HepG2 (cell line): ENCODE data around the gene SCAI. TPM values are rescaled to one million over a fixed set of nuclear protein-coding genes. Genes with fewer than 3 reads are reported as not detected.
A peak's percentile ranks its signal among the peaks of the same experiment; 100 is the strongest.

Experiments used
- ELF3 ChIP-seq: IDR thresholded peaks from 2 replicates; pipeline ENCODE4 v1.6.1; 2016; ENCODE audit warnings: missing genetic modification reagents, missing compliant biosample characterization
- ETV6 ChIP-seq: sonication (generic); formaldehyde crosslinking; conservative IDR thresholded peaks from 2 replicates; pipeline ENCODE4 v1.4.0; 2020; ENCODE audit warnings: missing genetic modification reagents
- FOXP4 ChIP-seq: sonication (generic); formaldehyde crosslinking; IDR thresholded peaks from 2 replicates; pipeline ENCODE4 v1.4.0; 2020; ENCODE audit warnings: missing genetic modification reagents
- ISL2 ChIP-seq: sonication (generic); formaldehyde crosslinking; IDR thresholded peaks from 2 replicates; pipeline ENCODE4 v1.5.0; 2020; ENCODE audit warnings: missing genetic modification reagents
- LRRFIP1 ChIP-seq: sonication (generic); formaldehyde crosslinking; conservative IDR thresholded peaks from 2 replicates; pipeline ENCODE4 v1.4.0; 2020; ENCODE audit warnings: missing genetic modification reagents
- PBX3 ChIP-seq: sonication (generic); formaldehyde crosslinking; IDR thresholded peaks from 2 replicates; pipeline ENCODE4 v1.8.1; 2023; ENCODE audit warnings: missing genetic modification reagents, inconsistent platforms, borderline replicate concordance
- REPIN1 ChIP-seq: sonication (generic); formaldehyde crosslinking; IDR thresholded peaks from 2 replicates; pipeline ENCODE4 v1.8.0; 2022; ENCODE audit warnings: missing genetic modification reagents, low read depth, mild to moderate bottlenecking, borderline replicate concordance
- SCMH1 ChIP-seq: sonication (generic); formaldehyde crosslinking; IDR thresholded peaks from 2 replicates; pipeline ENCODE4 v1.9.0; 2021; ENCODE audit warnings: missing genetic modification reagents, mild to moderate bottlenecking, borderline replicate concordance
- TSC22D2 ChIP-seq: sonication (generic); formaldehyde crosslinking; IDR thresholded peaks from 2 replicates; pipeline ENCODE4 v1.5.1; 2020; ENCODE audit warnings: missing genetic modification reagents, mild to moderate bottlenecking, borderline replicate concordance
- ZBTB40 ChIP-seq, 2 experiments: fragments of 450-650 bp in 1 of 2; sonication (generic) in 1 of 2; formaldehyde crosslinking in 1 of 2; IDR thresholded peaks; 2 replicates each; pipeline versions ENCODE4 v1.6.1 to v1.8.0; 2016 to 2022; ENCODE audit warnings: antibody characterized with exemption in 1 of 2, mild to moderate bottlenecking in 1 of 2, missing genetic modification reagents in 1 of 2
- ZFP37 ChIP-seq: sonication (generic); formaldehyde crosslinking; IDR thresholded peaks from 2 replicates; pipeline ENCODE4 v1.4.0; 2020; ENCODE audit warnings: missing genetic modification reagents, borderline replicate concordance
- ZFYVE20 ChIP-seq: sonication (generic); formaldehyde crosslinking; IDR thresholded peaks from 2 replicates; pipeline ENCODE4 v1.8.0; 2023; ENCODE audit warnings: low read depth, mild to moderate bottlenecking, moderate library complexity, missing genetic modification reagents, borderline replicate concordance
- ZNF235 ChIP-seq: sonication (generic); formaldehyde crosslinking; IDR thresholded peaks from 2 replicates; pipeline ENCODE4 v1.8.1; 2023; ENCODE audit warnings: mild to moderate bottlenecking, missing genetic modification reagents, borderline replicate concordance
- ZNF709 ChIP-seq: sonication (generic); formaldehyde crosslinking; IDR thresholded peaks from 2 replicates; pipeline ENCODE4 v1.5.0; 2020; ENCODE audit warnings: mild to moderate bottlenecking, missing genetic modification reagents
- ZNF747 ChIP-seq: sonication (generic); formaldehyde crosslinking; IDR thresholded peaks from 2 replicates; pipeline ENCODE4 v1.8.1; 2023; ENCODE audit warnings: missing genetic modification reagents, mild to moderate bottlenecking, borderline replicate concordance
- polyA plus RNA-seq, 8 experiments: library from polyadenylated mRNA; depleted of rRNA in 3 of 8; stranded (reverse) in 7 of 8; unstranded in 1 of 8; fragments of >200 nt; fragmentation: Illumina TruSeq in 4 of 8; extraction: Trizol in 4 of 8; gene quantifications; 2 replicates each; pipeline versions ENCODE4 v1.2.1 to v1.2.3, GENCODE V29; 2011 to 2016; ENCODE audit warnings: low read depth in 4 of 8, missing spikeins in 1 of 8, mixed read lengths in 1 of 8; ENCODE audit not compliant: insufficient read depth in 1 of 8
- total RNA-seq, 5 experiments: library from RNA; depleted of rRNA; stranded (reverse); fragments of >200 nt; fragmentation: Illumina TruSeq; extraction: Trizol; gene quantifications; 2 replicates each; pipeline ENCODE4 v1.2.3, GENCODE V29; 2016; ENCODE audit warnings: low read depth in 1 of 5

The SCAI gene
- total and polyA plus RNA-seq, 2 of the 13 experiments (the other 11 are each of a cell fraction or from before 2014, with no cell fraction given): 4.4 to 8.4 TPM

- no peak for TF ChIP-seq LRRFIP1
- TF ChIP-seq ZNF235: no peak
- 0 out of 2 replicates have a peak, but pooled peaks have one; percentile 15 for TF ChIP-seq ZNF709 (CRISPR knock-in tag)
- TF ChIP-seq FOXP4 (CRISPR knock-in tag): no peak
- no peak for TF ChIP-seq ZFYVE20 (CRISPR knock-in tag)
- no peak for TF ChIP-seq ELF3 (CRISPR knock-in tag)
- TF ChIP-seq ETV6: 0 out of 2 replicates have a peak, but pooled peaks have one; percentile 53
- TF ChIP-seq ZFP37 (CRISPR knock-in tag): no peak
- TF ChIP-seq SCMH1 (CRISPR knock-in tag): no peak
- TF ChIP-seq TSC22D2 (CRISPR knock-in tag): no peak
- TF ChIP-seq REPIN1 (CRISPR knock-in tag): no peak
- TF ChIP-seq ISL2 (CRISPR knock-in tag): 0 out of 2 replicates have a peak, but pooled peaks have one; percentile 4
- no peak for TF ChIP-seq PBX3 (CRISPR knock-in tag)
- TF ChIP-seq ZBTB40 (IDR thresholded peaks at IDR 0.05): no peak
- no peak for TF ChIP-seq ZBTB40 (CRISPR knock-in tag; IDR thresholded peaks at IDR 0.05)
- no peak for TF ChIP-seq ZNF747 (CRISPR knock-in tag)
These were observed 45.7 kb upstream of the SCAI start (continued) for GRCh38 chr9:125189011-125189360.
